MM.1S (cell line): ENCODE results near the gene HMG20A.

Source experiments
- EZH2 ChIP-seq: fragments of 300-600 bp; sonication (generic); optimal IDR thresholded peaks from 2 replicates; pipeline ENCODE3; 2017; ENCODE audit warnings: low read depth, mild to moderate bottlenecking, antibody characterized with exemption, low read length, mixed read lengths
- TF ChIP-seq, protein P1 (sequence below): fragments of 300-600 bp; sonication (generic); IDR thresholded peaks from 2 replicates; pipeline ENCODE4 v1.5.1; 2016; ENCODE audit warnings: antibody characterized with exemption, low read length, mixed read lengths

DNA sequence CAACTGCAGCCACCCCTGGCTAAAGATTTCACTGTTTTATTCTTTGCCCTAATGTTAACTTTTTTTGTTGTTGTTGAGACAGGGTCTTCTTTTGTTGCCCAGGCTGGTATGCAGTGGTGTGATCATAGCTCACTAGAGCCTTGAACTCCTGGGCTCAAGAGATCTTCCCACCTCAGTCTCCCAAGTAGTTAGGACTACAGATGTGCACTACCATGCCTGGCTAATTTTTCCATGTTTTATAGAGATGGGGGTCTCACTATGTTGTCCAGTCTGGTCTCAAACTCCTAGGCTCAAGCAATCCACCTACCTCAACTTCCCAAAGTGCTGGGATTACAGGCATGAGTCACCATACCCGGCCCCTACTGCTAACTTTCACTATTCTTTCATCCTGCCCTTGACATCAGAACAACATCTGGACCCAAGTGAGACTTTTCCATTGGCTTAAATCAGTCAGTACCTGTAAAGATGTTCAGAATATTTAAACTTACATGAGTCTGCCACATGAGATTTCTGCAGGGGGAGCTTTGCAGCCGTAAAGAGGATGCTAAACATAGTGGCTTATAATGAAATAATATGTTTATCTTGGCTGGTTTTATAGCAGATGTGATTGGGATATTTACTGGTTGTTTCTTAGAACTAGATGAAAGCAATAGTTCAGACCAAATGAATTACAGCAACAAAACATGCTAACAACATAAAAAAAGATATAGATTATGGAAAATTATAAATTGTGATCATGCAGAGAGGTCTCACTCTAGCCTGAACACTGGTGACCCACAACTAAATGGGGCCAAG lies 73.6 kb downstream of the HMG20A start:
- TF ChIP-seq, protein P1, sequence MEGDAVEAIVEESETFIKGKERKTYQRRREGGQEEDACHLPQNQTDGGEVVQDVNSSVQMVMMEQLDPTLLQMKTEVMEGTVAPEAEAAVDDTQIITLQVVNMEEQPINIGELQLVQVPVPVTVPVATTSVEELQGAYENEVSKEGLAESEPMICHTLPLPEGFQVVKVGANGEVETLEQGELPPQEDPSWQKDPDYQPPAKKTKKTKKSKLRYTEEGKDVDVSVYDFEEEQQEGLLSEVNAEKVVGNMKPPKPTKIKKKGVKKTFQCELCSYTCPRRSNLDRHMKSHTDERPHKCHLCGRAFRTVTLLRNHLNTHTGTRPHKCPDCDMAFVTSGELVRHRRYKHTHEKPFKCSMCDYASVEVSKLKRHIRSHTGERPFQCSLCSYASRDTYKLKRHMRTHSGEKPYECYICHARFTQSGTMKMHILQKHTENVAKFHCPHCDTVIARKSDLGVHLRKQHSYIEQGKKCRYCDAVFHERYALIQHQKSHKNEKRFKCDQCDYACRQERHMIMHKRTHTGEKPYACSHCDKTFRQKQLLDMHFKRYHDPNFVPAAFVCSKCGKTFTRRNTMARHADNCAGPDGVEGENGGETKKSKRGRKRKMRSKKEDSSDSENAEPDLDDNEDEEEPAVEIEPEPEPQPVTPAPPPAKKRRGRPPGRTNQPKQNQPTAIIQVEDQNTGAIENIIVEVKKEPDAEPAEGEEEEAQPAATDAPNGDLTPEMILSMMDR, result no peak
- no peak for TF ChIP-seq EZH2
